GM21825 (cell line): ENCODE data around the gene SENP8.

Experiments
- ATAC-seq: cut with Tn5 transposase; IDR thresholded peaks from one replicate; pipeline ENCODE4 v1.9.1; 2021; ENCODE audit warnings: mild to moderate bottlenecking, moderate library complexity; ENCODE audit not compliant: unreplicated experiment

SENP8 gene

DNA sequence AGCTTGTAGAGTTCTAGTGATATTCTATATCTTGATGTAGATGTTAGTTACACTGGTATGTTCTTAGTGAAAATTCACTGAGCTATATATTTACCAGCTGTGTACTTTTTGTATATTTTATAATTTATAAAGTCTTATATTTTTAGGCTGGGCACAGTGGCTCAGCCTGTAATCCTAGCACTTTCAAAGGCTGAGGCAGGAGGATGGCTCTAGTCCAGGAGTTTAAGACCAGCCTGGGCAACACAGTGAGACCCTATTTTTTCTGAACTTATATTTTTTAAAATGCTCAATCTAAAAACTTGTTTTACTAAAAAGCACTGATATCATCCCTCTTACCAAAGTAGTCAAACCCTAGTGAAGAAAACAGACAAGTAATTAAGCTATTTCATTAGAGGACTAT lies 5.4 kb upstream of the SENP8 start:
- no peak for ATAC-seq

DNA sequence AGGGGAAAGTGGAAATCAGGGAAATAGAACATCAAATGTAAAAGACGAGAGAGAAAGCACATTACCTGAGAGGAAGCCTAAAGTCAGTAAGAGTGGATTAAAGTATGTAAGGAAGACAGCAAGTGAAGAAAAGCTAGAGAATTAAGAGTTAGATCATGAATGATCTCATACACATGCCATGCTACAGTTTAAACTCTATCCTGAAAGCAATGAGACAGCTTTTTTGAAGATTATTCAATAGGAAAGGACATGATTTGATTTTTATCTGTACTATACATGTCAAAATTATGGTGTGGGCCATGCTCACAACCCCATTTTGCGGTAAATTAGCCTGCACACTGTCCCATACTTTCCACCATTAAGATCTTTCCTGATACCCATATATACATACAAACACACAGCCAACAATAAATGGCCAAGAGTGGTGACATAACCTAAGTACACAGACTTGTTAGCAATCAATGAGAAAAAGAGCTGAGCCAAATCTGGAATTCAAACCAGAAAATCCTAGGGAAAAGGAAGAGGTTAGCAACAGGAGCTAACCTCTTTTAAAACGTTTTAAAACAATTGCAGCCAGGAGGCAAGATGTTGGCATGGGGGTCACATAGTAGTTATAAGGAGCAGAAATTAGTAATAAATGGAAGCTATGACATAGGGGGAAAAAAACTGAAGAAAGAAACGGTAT lies 4.7 kb upstream of the SENP8 start:
- no peak for ATAC-seq

DNA sequence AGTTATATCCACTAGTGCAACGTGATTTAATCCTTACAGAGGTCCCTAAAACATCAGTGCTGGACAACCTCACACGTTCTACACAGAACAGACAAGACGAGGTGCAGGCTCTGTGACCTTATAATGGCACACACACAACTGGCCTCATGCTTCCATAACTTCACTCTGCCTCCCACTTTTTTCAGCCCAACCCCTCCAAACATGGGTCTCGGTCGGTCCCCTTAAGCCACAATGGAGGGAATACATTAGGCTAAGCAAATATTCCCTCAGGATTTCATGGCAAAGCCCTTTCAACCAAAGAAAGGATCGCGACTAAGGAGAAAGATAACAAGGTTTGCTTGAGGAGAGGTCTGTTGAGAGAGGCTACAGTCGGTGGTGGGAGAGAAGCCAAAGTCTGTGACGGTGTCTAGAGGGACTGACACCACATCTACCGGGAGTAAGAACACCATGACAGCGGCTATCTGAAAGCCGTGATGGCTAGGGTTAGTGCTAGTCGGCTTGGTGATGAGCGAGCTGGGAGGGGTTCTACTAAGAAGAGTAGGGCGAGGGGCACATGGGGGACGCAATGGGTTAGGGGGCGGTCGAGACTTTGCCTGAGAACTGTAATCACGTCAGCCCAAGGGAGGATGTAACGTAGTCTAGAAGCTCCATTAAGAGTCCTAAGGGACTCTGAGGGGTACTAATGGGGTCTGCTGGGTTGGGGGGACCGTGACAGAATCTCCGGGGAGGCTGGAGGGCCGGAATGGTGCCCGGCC lies 1.3 kb upstream of the SENP8 start:
- peak; percentile 7 for ATAC-seq

- peak; percentile 62 for ATAC-seq
Measured at GRCh38 chr15:72117486-72118016, 652 bp upstream of the SENP8 start.

DNA sequence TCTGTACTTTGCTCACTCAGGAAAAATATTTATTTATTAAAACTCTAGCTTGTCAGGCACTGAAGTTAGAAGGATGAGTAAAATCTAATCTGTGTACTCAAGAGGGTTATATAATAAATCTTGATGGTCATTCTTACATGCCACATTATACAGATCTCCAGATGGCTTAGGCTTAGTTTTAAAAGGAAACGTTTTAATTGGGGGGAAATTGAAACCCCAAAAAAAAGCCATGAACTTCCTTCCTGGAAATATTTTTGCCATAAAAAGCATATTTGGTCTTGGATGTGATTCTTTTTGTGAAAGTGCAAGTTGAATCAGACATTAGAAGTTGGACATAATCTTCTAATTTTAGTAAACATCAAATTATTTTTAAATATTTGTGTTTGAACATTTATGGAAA lies 6.0 kb downstream of the SENP8 start:
- no peak for ATAC-seq

DNA sequence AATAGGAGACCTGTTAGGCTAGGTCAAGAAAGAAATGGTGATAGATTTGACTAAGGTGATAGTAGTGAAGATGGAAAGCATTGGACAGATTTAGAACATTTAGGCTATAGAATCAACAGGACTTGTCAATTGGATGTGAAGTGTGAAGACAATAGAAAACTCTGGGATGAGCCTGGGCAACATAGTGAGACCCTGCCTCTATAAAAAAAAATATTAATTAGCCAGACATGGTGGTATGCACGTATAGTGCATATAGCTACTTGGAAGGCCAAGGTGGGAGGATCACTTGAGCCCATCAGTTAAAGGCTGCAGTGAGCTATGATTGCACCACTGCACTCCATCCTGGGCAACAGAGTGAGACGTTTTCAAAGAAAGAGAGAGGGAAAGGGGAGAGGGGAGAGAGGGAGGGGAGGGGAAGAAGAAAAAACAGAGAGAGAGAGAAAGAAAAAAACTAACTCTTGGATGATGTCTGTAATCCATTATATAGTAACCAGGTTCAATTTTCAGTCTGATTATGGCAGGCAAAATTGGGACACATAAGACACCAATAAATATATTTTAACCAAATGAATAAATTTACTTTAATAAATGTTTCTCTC lies 9.6 kb downstream of the SENP8 start:
- ATAC-seq: no peak

DNA sequence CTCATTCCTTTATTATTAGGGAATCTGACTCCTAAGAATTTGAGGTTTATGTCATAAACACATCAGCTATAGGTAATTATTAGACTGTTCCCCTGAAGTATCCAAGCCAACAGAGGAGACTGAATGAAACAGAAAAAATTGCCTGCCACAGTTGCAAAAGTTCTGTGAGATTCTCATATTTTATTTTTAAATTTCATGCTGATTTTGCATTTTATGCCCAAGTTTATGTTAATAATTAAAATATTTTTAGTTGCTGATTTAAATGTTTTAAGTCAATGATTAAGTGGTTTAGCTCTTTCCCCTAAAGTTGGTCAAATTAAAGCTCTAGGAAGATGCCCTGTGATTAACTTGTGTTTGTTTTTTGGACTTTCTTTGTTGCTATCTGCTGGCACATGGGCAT lies 10.2 kb downstream of the SENP8 start:
- ATAC-seq: no peak

GRCh38 chr15:72130272-72130671 lies 12.1 kb downstream of the SENP8 start:
- ATAC-seq: no peak

GRCh38 chr15:72131922-72132321 lies 13.7 kb downstream of the SENP8 start:
- ATAC-seq: no peak

GRCh38 chr15:72133211-72133610 lies 15.0 kb downstream of the SENP8 start:
- no peak for ATAC-seq

DNA sequence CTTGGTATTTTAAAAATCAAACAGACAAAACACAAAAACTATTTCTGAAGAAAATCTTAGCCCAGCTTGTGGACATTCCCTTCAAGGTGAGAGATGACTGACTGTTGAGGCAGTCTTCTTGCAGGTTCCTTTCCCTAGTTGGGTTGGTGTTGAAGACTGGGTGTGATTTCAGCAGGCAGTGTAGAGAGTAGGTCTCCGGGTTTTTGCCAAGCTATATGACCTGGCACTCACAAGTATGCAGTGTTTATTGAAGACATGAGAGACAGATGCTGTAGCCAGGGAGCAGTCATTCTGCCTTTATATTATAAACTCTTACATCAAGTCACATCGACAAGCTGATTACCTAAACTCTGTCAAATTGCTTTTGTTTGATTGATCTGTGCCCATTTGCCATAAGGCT lies 17.5 kb downstream of the SENP8 start:
- ATAC-seq: no peak

DNA sequence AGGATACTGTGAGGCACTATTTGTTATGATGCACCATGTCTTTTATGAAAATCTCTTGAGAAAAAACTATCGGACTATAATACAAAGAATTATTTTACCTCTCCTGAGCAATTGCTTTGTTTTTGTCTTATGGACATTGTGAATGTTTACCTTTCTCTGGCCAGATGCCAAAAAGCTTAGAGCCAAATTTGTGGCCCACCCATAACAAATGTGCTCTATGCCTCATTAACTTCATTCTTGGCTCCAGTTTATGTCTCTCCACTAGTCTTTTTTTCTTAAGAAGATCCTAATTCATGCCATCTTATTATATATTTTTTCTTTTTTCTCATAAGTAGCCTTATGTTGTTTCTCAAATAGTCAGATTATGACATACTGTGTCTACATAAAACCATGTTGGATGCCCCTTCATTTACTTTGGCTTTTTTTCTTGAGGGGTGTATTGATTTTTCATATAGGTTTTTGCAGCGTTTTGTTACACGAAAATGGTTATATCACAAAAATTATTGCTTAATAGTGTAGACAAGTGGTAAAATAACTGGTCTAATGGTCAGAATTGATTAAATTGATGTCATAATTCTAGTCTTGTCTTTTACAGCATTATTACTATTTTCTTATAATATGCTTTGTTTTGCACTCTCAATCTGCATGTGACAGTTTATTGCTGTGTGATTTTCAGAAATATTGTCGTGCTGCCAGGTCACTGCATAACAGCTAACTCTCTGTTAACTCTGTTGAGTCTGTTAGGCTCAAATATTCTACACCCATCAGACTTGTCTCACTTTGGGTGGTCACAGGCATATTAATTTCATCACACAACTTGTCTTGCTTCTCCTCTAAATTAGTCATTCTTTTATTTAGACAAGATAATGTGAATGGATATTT lies 18.2 kb downstream of the SENP8 start:
- ATAC-seq: no peak

- no peak for ATAC-seq
Measured at GRCh38 chr15:72139667-72140066, 21.5 kb downstream of the SENP8 start.

DNA sequence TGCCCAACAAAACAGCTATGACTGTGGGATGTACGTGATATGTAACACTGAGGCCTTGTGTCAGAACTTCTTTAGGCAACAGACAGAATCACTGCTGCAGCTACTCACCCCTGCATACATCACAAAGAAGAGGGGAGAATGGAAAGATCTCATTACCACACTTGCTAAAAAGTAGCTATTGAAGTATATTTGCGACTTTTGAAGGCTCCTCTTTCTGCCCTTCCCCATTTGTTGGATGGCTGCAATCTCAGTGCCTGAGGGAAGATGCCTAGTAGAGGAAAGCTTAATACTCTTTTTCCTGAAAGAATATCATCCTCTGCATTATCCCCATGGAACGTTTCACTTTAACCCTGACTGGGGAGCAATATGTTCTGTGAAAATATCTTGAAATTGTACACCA lies 21.9 kb downstream of the SENP8 start:
- no peak for ATAC-seq

GRCh38 chr15:72141171-72142084 lies 23.2 kb downstream of the SENP8 start:
- peak; percentile 100 for ATAC-seq

- no peak for ATAC-seq
Measured at GRCh38 chr15:72146221-72146620, 28.0 kb downstream of the SENP8 start.

- no peak for ATAC-seq
Measured at GRCh38 chr15:72146934-72147333, 28.7 kb downstream of the SENP8 start.

DNA sequence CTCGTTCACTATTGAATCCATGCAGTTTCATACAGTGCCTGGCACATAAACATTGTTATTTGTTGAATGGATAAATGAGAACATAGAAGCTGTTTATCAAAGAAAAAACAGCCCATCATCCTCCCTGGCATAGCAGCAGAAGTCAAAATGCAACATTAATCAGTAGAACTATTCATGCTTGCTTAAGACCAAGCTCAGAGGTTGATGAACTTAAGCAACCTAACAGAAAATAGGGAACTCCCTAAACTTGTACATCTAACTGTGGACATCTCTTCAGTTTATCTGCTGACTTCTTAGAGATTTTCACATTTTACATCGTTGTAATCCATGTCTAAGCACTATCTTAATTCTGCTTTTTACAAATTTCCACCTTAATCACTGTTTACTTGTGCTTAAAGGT lies 29.2 kb downstream of the SENP8 start:
- ATAC-seq: no peak

GRCh38 chr15:72153269-72154000 lies 35.2 kb downstream of the SENP8 start:
- no peak for ATAC-seq
